ENCODE data around the gene KCNH6.

DNA sequence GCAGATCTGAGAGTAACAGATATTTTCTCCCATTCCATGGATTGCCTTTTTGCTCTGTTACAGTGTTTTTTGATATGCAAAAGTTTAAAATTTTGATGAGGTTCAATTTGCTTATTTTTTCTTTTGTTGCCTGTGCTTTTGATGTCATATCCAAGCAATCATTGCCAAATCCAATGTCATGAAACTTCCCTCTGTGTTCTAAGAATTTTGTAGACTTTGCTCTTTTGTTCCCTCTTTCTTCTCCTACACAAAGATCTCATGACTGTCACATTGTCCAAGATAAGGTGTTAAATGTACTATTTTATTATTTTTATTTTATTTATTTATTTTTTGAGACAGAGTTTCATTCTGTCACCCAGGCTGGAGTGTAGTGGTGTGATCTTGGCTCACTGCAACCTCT, 18.9 kb upstream of the KCNH6 start:
- no peak for TF ChIP-seq SMC3 (IDR thresholded peaks at IDR 0.05; ENCODE audit: low read depth, low read length)
- no peak for TF ChIP-seq CTCF (IDR thresholded peaks at IDR 0.05)
- no peak for TF ChIP-seq POLR2AphosphoS5 (IDR thresholded peaks at IDR 0.05; ENCODE audit: low read depth, low read length)
- TF ChIP-seq RXRA (IDR thresholded peaks at IDR 0.05; ENCODE audit: borderline replicate concordance, low read depth): no peak
- no peak for TF ChIP-seq REST (IDR thresholded peaks at IDR 0.05; ENCODE audit: low read depth, low read length)
- no peak for TF ChIP-seq MAX (IDR thresholded peaks at IDR 0.05; ENCODE audit: low read depth)
- no peak for TF ChIP-seq EZH2phosphoT487 (IDR thresholded peaks at IDR 0.05; ENCODE audit: borderline replicate concordance, low read depth)
- TF ChIP-seq IRF3 (IDR thresholded peaks at IDR 0.05; ENCODE audit: low read depth, low read length): no peak
- TF ChIP-seq EP300 (IDR thresholded peaks at IDR 0.05; ENCODE audit: borderline replicate concordance in 1 of 2, low read depth in 1 of 2, low read length in 1 of 2): no peak
- no peak for TF ChIP-seq FOXM1 (IDR thresholded peaks at IDR 0.05; ENCODE audit: low read depth)
- no peak for TF ChIP-seq YY1 (IDR thresholded peaks at IDR 0.05; ENCODE audit: low read depth)

Data from SK-N-SH (cell line).